A549 (cell line): ENCODE results near the gene TANGO2. TPM values are rescaled to one million over a fixed set of nuclear protein-coding genes. Genes with fewer than 3 reads are reported as not detected.

Source experiments
- ATAC-seq, 2 experiments: fragments of 200-7000 bp in 1 of 2; fragments of >200 bp in 1 of 2; cut with Nextera tagmentation in 1 of 2; cut with Tn5 transposase in 1 of 2; 3 replicates each; pipeline versions ENCODE4 v1.8.0 to v1.9.1; 2018 to 2020; ENCODE audit warnings: mild to moderate bottlenecking in 1 of 2, moderate library complexity in 1 of 2
- CTCF ChIA-PET: fragments of 300-600 bp; sonication (Branson Sonifier 250); formaldehyde crosslinking; extraction: SDS; loops from one replicate; lab custom pipeline; 2021; ENCODE audit warnings: antibody characterized with exemption, inconsistent platforms; lab: Yijun Ruan, JAX
- POLR2A ChIA-PET: fragments of 350-600 bp; formaldehyde crosslinking; extraction: SDS; loops from one replicate; lab custom pipeline; 2021; ENCODE audit warnings: antibody characterized with exemption, inconsistent platforms; lab: Yijun Ruan, JAX
- DNase-seq, 2 experiments: peaks; one replicate each; pipeline versions ENCODE4 v3.0.0 to v3.0.0-alpha.2; 2011 to 2016; ENCODE audit warnings: low read depth in 1 of 2, low spot score in 1 of 2
- FAIRE-seq: peaks from 2 replicates; lab custom pipeline; 2011; peaks lifted over from hg19 to GRCh38; lab: Jason Lieb, UNC
- H3K27ac ChIP-seq, 2 experiments: fragments of >200 bp; sonication (Bioruptor Twin); formaldehyde crosslinking; 3 replicates each; pipeline ENCODE4 v1.5.1; 2016 to 2017
- H3K4me1 ChIP-seq: fragments of >200 bp; sonication (Bioruptor Twin); formaldehyde crosslinking; 3 replicates; pipeline ENCODE4 v1.6.1; 2016
- H3K4me2 ChIP-seq: fragments of >200 bp; sonication (Bioruptor Twin); formaldehyde crosslinking; 3 replicates; pipeline ENCODE4 v1.6.1; 2016
- H3K4me3 ChIP-seq: fragments of >200 bp; sonication (Bioruptor Twin); formaldehyde crosslinking; 3 replicates; pipeline ENCODE4 v1.5.1; 2016
- H3K9me3 ChIP-seq: fragments of >200 bp; sonication (Bioruptor Twin); formaldehyde crosslinking; 3 replicates; pipeline ENCODE4 v1.6.1; 2016
- ATOH8 ChIP-seq: fragments of 250-450 bp; sonication (Bioruptor Pico); IDR thresholded peaks from 2 replicates; pipeline ENCODE4 v1.5.0; 2020; ENCODE audit warnings: low read depth, mild to moderate bottlenecking, moderate library complexity
- CBX2 ChIP-seq: fragments of 200-600 bp; sonication (generic); IDR thresholded peaks from 2 replicates; pipeline ENCODE4 v1.6.1; 2016; ENCODE audit warnings: low read depth, mild to moderate bottlenecking, borderline replicate concordance
- CBX8 ChIP-seq: fragments of 200-600 bp; sonication (generic); IDR thresholded peaks from 2 replicates; pipeline ENCODE4 v1.6.1; 2016
- CEBPB ChIP-seq, 2 experiments: fragments of >200 bp in 1 of 2; sonication (Bioruptor Twin) in 1 of 2; formaldehyde crosslinking in 1 of 2; IDR thresholded peaks; 2 replicates each; pipeline ENCODE4 v1.6.1; 2012 to 2016
- CHD4 ChIP-seq: fragments of 200-600 bp; sonication (generic); IDR thresholded peaks from 2 replicates; pipeline ENCODE4 v1.6.1; 2016; ENCODE audit warnings: antibody characterized with exemption, mild to moderate bottlenecking, borderline replicate concordance
- E2F6 ChIP-seq: IDR thresholded peaks from 2 replicates; pipeline ENCODE4 v1.6.1; 2012; ENCODE audit warnings: low read depth, borderline replicate concordance
- EHF ChIP-seq: fragments of 250-450 bp; sonication (Bioruptor Pico); IDR thresholded peaks from 2 replicates; pipeline ENCODE4 v1.5.0; 2020; ENCODE audit warnings: mild to moderate bottlenecking
- EHMT2 ChIP-seq: fragments of 200-600 bp; sonication (generic); IDR thresholded peaks from 2 replicates; pipeline ENCODE4 v1.6.1; 2016; ENCODE audit warnings: antibody characterized with exemption, low read depth, mild to moderate bottlenecking, moderate library complexity
- ELK1 ChIP-seq: fragments of 150-350 bp; IDR thresholded peaks from 2 replicates; pipeline ENCODE4 v1.6.1; 2014; ENCODE audit warnings: low read depth, mild to moderate bottlenecking, low read length
- ESRRA ChIP-seq: fragments of 150-350 bp; IDR thresholded peaks from 2 replicates; pipeline ENCODE4 v1.6.1; 2014; ENCODE audit warnings: mild to moderate bottlenecking, low read length, borderline replicate concordance
- FOSB ChIP-seq: fragments of 250-450 bp; sonication (Bioruptor Pico); IDR thresholded peaks from 2 replicates; pipeline ENCODE4 v1.5.0; 2020; ENCODE audit warnings: mild to moderate bottlenecking, moderate library complexity
- GATA3 ChIP-seq: IDR thresholded peaks from 2 replicates; pipeline ENCODE4 v1.6.1; 2012; ENCODE audit warnings: borderline replicate concordance
- HDAC2 ChIP-seq: fragments of 200-600 bp; sonication (generic); IDR thresholded peaks from 2 replicates; pipeline ENCODE4 v1.6.1; 2016
- HES2 ChIP-seq: fragments of >200 bp; sonication (Bioruptor Twin); formaldehyde crosslinking; IDR thresholded peaks from 2 replicates; pipeline ENCODE4 v1.6.1; 2016
- HEYL ChIP-seq: fragments of 250-450 bp; sonication (Bioruptor Pico); IDR thresholded peaks from 2 replicates; pipeline ENCODE4 v1.8.0; 2021; ENCODE audit warnings: mild to moderate bottlenecking, moderate library complexity
- HOXA7 ChIP-seq: fragments of 250-450 bp; sonication (Bioruptor Pico); IDR thresholded peaks from 2 replicates; pipeline ENCODE4 v1.5.0; 2020; ENCODE audit warnings: mild to moderate bottlenecking, moderate library complexity
- HOXB13 ChIP-seq: fragments of 250-450 bp; sonication (Bioruptor Pico); IDR thresholded peaks from 2 replicates; pipeline ENCODE4 v1.5.0; 2020; ENCODE audit warnings: low read depth, mild to moderate bottlenecking, moderate library complexity
- JUN ChIP-seq, 2 experiments: fragments of >200 bp; sonication (Bioruptor Twin); formaldehyde crosslinking; IDR thresholded peaks; 2 replicates in 1 of 2; 3 replicates in 1 of 2; pipeline ENCODE4 v1.6.1; 2016 to 2017
- JUNB ChIP-seq: fragments of >200 bp; sonication (Bioruptor Twin); formaldehyde crosslinking; IDR thresholded peaks from 2 replicates; pipeline ENCODE4 v1.6.1; 2016
- NFE2L2 ChIP-seq: fragments of 150-350 bp; conservative IDR thresholded peaks from 2 replicates; pipeline ENCODE4 v1.6.1; 2014; ENCODE audit warnings: low read length
- PBX3 ChIP-seq: IDR thresholded peaks from 2 replicates; pipeline ENCODE4 v1.6.1; 2012
- RAD21 ChIP-seq, 2 experiments: fragments of >200 bp in 1 of 2; sonication (Bioruptor Twin) in 1 of 2; formaldehyde crosslinking in 1 of 2; IDR thresholded peaks in 1 of 2; conservative IDR thresholded peaks in 1 of 2; 2 replicates in 1 of 2; 3 replicates in 1 of 2; pipeline ENCODE4 v1.6.1; 2012 to 2018; ENCODE audit warnings: inconsistent platforms in 1 of 2
- SMC3 ChIP-seq: fragments of >200 bp; sonication (Bioruptor Twin); formaldehyde crosslinking; IDR thresholded peaks from 3 replicates; pipeline ENCODE4 v1.6.1; 2018; ENCODE audit warnings: inconsistent platforms
- SREBF2 ChIP-seq: fragments of 450-650 bp; IDR thresholded peaks from 2 replicates; pipeline ENCODE4 v1.6.1; 2014; ENCODE audit warnings: mild to moderate bottlenecking, moderate library complexity
- TP53 ChIP-seq: fragments of 250-450 bp; sonication (Bioruptor Pico); IDR thresholded peaks from 2 replicates; pipeline ENCODE4 v1.5.0; 2021; ENCODE audit warnings: mild to moderate bottlenecking, moderate library complexity
- ZFP36 ChIP-seq: fragments of 450-650 bp; IDR thresholded peaks from 2 replicates; pipeline ENCODE4 v1.6.1; 2014; ENCODE audit warnings: borderline replicate concordance; ENCODE audit not compliant: partially characterized antibody
- ZNF302 ChIP-seq: fragments of 250-450 bp; sonication (Bioruptor Pico); IDR thresholded peaks from 2 replicates; pipeline ENCODE4 v1.9.0; 2021; ENCODE audit warnings: inconsistent platforms, mild to moderate bottlenecking, moderate library complexity
- WGBS: methylation state at CpG from one replicate; pipeline ENCODE4 v1.1.6; 2017; ENCODE audit errors: missing lambda C conversion rate; 5-methylcytosine and 5-hydroxymethylcytosine counted together
- polyA plus RNA-seq, 4 experiments: library from polyadenylated mRNA; depleted of rRNA in 3 of 4; stranded (reverse); fragments of >200 nt; fragmentation: RNase III in 1 of 4; extraction: RNeasy Plus Mini Kit Qiagen cat#74134 plus additional on column Dnase treatment in 1 of 4; gene quantifications; 2 replicates in 3 of 4; 3 replicates in 1 of 4; pipeline ENCODE4 v1.2.3, GENCODE V29; 2011 to 2017

TANGO2 gene
- polyA plus RNA-seq, 2 of the 4 experiments (the other 2 are of a cell fraction): 13.2 to 13.8 TPM

- TF ChIP-seq SREBF2 (no peak), JUNB (no peak), EHMT2 (no peak), TP53 (no peak), ESRRA (no peak), RAD21 (conservative IDR thresholded peaks at IDR 0.05 in 1 of 2, IDR thresholded peaks at IDR 0.05 in 1 of 2) (no peak), ATOH8 (CRISPR knock-in tag) (no peak), GATA3 (no peak), FOSB (CRISPR knock-in tag) (no peak), CBX8 (no peak), CHD4 (no peak), E2F6 (no peak), JUN (IDR thresholded peaks at IDR 0.05) (no peak), HES2 (no peak), CBX2 (no peak), HEYL (no peak), HOXA7 (CRISPR knock-in tag) (no peak)
- ChIA-PET POLR2A (no interaction called here), CTCF (no interaction called here)
- FAIRE-seq: no peak
- no peak for DNase-seq
- Histone ChIP-seq H3K4me2 (no peak overlapping the region), H3K9me3 (0 out of 3 replicates have a peak, but pooled peaks cover 3% of the 10 kb centered on the region), H3K4me1 (no peaks in the 10 kb centered on the region), H3K27ac (no peak overlapping the region), H3K4me3 (no peak overlapping the region)
- 97% methylated on average over 16 of the region's 16 CpGs for WGBS
- no peak for ATAC-seq
Observed at GRCh38 chr22:20091690-20092476, 71.0 kb downstream of the TANGO2 start.

- DNase-seq (no peak), ATAC-seq (no peak), FAIRE-seq (no peak)
- CTCF ChIA-PET: no interaction called here
- POLR2A ChIA-PET: no interaction called here
- Histone ChIP-seq H3K4me1 (no peaks in the 10 kb centered on the region), H3K4me2 (no peak overlapping the region), H3K27ac (no peak overlapping the region), H3K9me3 (0 out of 3 replicates have a peak, but pooled peaks cover 3% of the 10 kb centered on the region), H3K4me3 (no peak overlapping the region)
- WGBS: 94% methylated on average over 11 of the region's 11 CpGs
- TF ChIP-seq SMC3 (no peak), HOXB13 (CRISPR knock-in tag) (no peak), CBX8 (no peak), EHF (no peak)
Observed at GRCh38 chr22:20092477-20092854, 71.6 kb downstream of the TANGO2 start.

- Histone ChIP-seq H3K27ac (no peak overlapping the region), H3K4me3 (no peak overlapping the region), H3K4me1 (no peaks in the 10 kb centered on the region), H3K9me3 (0 out of 3 replicates have a peak, but pooled peaks cover 3% of the 10 kb centered on the region), H3K4me2 (no peak overlapping the region)
- FAIRE-seq: no peak
- no peak for ATAC-seq
- no peak for DNase-seq
- WGBS: 94% methylated on average over 12 of the region's 13 CpGs
- POLR2A ChIA-PET: interaction anchor here (1.3 kb wide), 1 partner anchor 14 kb away, joined by 3 read pairs; no protein-coding TSS in a partner anchor
- CTCF ChIA-PET: interaction anchor here (1.1 kb wide), 1 partner anchor 18 kb away, joined by 4 read pairs; no protein-coding TSS in a partner anchor
- TF ChIP-seq PBX3 (no peak), JUNB (no peak), GATA3 (no peak), ZNF302 (CRISPR knock-in tag) (no peak), NFE2L2 (no peak), ATOH8 (CRISPR knock-in tag) (no peak), CEBPB (IDR thresholded peaks at IDR 0.05) (no peak), HDAC2 (no peak), ZFP36 (no peak), ELK1 (no peak)
Observed at GRCh38 chr22:20093418-20094196, 72.7 kb downstream of the TANGO2 start.
